ENCODE data around the gene RELL2.

RELL2 gene

DNA sequence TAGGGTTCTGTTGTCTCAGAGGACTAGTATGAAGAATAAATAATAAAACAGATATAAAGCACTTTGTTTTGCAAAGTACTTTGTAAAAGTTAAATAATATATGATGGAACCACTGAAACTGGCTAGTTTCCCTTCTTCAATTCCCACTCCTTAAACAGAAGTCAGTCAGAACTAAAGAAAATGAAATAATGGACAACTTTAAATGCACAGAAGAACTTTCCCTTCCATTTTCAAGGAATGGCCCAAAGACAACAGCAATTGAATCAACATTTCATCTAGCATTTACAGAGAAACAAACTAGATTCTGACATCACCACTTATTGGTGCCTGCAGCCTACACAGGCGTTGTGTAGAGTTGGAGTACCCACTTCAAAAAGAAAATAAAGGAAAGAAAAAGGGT is 34.2 kb upstream of the RELL2 start:
- Histone ChIP-seq H3K4me3 (replicated peaks; ENCODE audit: insufficient read depth, low read length) (no peak overlapping the region), H3K27ac (replicated peaks) (peak overlapping the region; percentile 94), H3K27me3 (ENCODE audit: insufficient read depth, poor library complexity, severe bottlenecking) (no peaks in the 10 kb centered on the region)
- TF ChIP-seq POLR2AphosphoS5 (IDR thresholded peaks at IDR 0.05; ENCODE audit: low read depth) (no peak), GABPA (IDR thresholded peaks at IDR 0.05; ENCODE audit: low read depth) (no peak)
- TF ChIP-seq, protein P1, sequence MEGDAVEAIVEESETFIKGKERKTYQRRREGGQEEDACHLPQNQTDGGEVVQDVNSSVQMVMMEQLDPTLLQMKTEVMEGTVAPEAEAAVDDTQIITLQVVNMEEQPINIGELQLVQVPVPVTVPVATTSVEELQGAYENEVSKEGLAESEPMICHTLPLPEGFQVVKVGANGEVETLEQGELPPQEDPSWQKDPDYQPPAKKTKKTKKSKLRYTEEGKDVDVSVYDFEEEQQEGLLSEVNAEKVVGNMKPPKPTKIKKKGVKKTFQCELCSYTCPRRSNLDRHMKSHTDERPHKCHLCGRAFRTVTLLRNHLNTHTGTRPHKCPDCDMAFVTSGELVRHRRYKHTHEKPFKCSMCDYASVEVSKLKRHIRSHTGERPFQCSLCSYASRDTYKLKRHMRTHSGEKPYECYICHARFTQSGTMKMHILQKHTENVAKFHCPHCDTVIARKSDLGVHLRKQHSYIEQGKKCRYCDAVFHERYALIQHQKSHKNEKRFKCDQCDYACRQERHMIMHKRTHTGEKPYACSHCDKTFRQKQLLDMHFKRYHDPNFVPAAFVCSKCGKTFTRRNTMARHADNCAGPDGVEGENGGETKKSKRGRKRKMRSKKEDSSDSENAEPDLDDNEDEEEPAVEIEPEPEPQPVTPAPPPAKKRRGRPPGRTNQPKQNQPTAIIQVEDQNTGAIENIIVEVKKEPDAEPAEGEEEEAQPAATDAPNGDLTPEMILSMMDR (IDR thresholded peaks at IDR 0.05; ENCODE audit: insufficient read depth, low read length), result no peak
- DNase-seq (ENCODE audit: low read depth in 1 of 2, low spot score in 1 of 2), result no peak

DNA sequence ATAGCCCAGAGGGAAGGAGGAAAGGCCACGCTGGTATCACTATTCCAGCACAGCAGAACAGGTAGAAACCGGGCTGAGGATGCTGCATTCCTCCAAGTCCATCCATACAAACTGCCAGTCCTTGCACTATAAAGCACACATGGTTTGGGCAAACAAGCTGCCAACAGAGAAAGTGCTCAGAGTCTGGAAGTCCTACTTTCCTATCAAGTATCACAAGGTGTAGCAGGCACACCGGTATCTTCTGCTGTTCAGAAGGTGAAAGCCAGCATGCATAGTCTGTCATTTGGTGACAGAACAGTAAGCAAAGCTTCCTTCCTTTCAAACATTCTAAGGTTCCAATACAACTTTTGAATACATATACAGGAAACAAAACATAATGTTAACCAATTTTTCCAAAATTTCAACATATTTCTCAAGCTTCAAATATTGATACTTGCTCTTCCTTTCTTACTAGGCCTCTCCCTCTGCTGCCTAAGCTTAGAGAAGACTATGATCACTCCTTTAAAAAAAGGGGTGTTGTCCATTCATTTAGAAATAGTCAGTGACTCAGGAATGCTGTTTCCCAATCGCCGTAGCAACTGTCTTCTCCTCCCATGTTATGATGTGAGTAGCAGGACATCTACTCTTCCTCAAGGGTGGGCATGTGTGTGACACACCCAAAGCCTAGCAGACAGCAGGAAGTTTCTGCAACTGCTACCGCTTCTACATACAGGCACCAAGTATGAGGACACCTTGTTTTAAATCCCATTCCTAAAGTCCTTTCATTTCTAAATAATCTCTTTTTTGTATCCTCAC is 32.7 kb upstream of the RELL2 start:
- peak; percentile 11; the same call in 1 of the 2 replicates for TF ChIP-seq SPI1 (IDR thresholded peaks at IDR 0.05; ENCODE audit: borderline replicate concordance, low read depth)
- TF ChIP-seq POLR2AphosphoS5 (IDR thresholded peaks at IDR 0.05; ENCODE audit: low read depth), result peak; percentile 68; the same call in 1 of the 2 replicates
- TF ChIP-seq, protein P1 (IDR thresholded peaks at IDR 0.05; ENCODE audit: insufficient read depth, low read length), result no peak
- TF ChIP-seq, protein P2, sequence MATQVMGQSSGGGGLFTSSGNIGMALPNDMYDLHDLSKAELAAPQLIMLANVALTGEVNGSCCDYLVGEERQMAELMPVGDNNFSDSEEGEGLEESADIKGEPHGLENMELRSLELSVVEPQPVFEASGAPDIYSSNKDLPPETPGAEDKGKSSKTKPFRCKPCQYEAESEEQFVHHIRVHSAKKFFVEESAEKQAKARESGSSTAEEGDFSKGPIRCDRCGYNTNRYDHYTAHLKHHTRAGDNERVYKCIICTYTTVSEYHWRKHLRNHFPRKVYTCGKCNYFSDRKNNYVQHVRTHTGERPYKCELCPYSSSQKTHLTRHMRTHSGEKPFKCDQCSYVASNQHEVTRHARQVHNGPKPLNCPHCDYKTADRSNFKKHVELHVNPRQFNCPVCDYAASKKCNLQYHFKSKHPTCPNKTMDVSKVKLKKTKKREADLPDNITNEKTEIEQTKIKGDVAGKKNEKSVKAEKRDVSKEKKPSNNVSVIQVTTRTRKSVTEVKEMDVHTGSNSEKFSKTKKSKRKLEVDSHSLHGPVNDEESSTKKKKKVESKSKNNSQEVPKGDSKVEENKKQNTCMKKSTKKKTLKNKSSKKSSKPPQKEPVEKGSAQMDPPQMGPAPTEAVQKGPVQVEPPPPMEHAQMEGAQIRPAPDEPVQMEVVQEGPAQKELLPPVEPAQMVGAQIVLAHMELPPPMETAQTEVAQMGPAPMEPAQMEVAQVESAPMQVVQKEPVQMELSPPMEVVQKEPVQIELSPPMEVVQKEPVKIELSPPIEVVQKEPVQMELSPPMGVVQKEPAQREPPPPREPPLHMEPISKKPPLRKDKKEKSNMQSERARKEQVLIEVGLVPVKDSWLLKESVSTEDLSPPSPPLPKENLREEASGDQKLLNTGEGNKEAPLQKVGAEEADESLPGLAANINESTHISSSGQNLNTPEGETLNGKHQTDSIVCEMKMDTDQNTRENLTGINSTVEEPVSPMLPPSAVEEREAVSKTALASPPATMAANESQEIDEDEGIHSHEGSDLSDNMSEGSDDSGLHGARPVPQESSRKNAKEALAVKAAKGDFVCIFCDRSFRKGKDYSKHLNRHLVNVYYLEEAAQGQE (IDR thresholded peaks at IDR 0.05; ENCODE audit: insufficient replicate concordance, low read depth), result no peak
- TF ChIP-seq GABPA (IDR thresholded peaks at IDR 0.05; ENCODE audit: low read depth), result no peak
- no peaks in the 10 kb centered on the region for H3K27me3 ChIP-seq (ENCODE audit: insufficient read depth, poor library complexity, severe bottlenecking)
- peak overlapping the region; percentile 94 for H3K27ac ChIP-seq (replicated peaks)
- H3K4me3 ChIP-seq (replicated peaks; ENCODE audit: insufficient read depth, low read length), result no peak overlapping the region
- DNase-seq (ENCODE audit: low read depth in 1 of 2, low spot score in 1 of 2), result peak; percentile 88 to 97

DNA sequence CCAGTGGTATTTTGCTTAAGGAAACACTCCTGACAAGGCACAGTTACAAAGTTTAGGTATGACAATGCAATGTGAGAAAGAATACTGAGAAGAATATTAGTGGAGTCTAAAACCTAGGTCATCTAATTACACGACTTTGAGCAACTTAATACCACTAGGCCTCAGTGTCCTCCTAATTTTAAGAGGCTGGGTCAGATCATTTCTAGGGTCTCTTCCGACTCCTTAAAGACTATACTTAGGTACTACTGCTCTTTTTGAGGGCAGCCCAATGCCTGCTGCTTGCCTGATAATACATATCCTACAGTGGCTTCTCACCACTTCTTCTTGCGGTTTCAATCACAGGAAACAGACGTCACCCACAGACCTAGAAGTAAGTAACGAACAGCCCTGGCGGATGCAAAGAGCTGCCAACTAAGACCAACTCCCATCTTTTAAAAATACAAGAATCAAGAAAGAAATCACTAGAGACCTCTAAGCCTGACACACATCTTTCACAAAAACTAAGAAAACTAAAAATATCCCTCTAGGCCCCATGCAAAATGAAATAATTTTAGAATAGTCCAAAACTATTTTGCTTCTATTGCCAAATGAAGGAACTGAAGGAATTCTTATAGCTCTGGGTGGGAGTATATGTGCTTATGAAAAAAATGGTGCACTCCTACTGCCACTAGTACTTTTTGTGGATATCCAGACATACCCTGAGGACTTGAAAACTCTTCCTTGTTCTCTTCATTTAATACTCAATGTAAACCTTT is 31.1 kb upstream of the RELL2 start:
- DNase-seq (ENCODE audit: low read depth in 1 of 2, low spot score in 1 of 2), result peak; percentile 73 to 94
- no peaks in the 10 kb centered on the region for H3K27me3 ChIP-seq (ENCODE audit: insufficient read depth, poor library complexity, severe bottlenecking)
- H3K27ac ChIP-seq (replicated peaks), result peak overlapping the region; percentile 94
- H3K4me3 ChIP-seq (replicated peaks; ENCODE audit: insufficient read depth, low read length), result no peak overlapping the region
- TF ChIP-seq GABPA (IDR thresholded peaks at IDR 0.05; ENCODE audit: low read depth) (peak; percentile 9; the same call in 1 of the 2 replicates), POLR2AphosphoS5 (IDR thresholded peaks at IDR 0.05; ENCODE audit: low read depth) (peak; percentile 98), SPI1 (IDR thresholded peaks at IDR 0.05; ENCODE audit: borderline replicate concordance, low read depth) (peak; percentile 65; the same call in 1 of the 2 replicates)
- TF ChIP-seq, protein P2 (IDR thresholded peaks at IDR 0.05; ENCODE audit: insufficient replicate concordance, low read depth), result no peak
- TF ChIP-seq, protein P1 (IDR thresholded peaks at IDR 0.05; ENCODE audit: insufficient read depth, low read length), result no peak
